GM21381 (cell line): ENCODE measurements around the gene TNFRSF11A.

Source experiments
- ATAC-seq: cut with Tn5 transposase; IDR thresholded peaks from one replicate; pipeline ENCODE4 v1.9.1; 2021; ENCODE audit warnings: mild to moderate bottlenecking, moderate library complexity; ENCODE audit not compliant: unreplicated experiment

TNFRSF11A gene

GRCh38 chr18:62407660-62408059 is 82.5 kb downstream of the TNFRSF11A start:
- ATAC-seq = no peak

GRCh38 chr18:62409821-62410220 is 84.7 kb downstream of the TNFRSF11A start:
- no peak for ATAC-seq

GRCh38 chr18:62412231-62412979 is 87.3 kb downstream of the TNFRSF11A start:
- no peak for ATAC-seq

- no peak for ATAC-seq
These were observed 88.1 kb downstream of the TNFRSF11A start for GRCh38 chr18:62413206-62413605.

GRCh38 chr18:62418258-62418657 is 93.1 kb downstream of the TNFRSF11A start:
- ATAC-seq = no peak

- ATAC-seq = peak; percentile 6
These were observed 95.0 kb downstream of the TNFRSF11A start for GRCh38 chr18:62420151-62420512.

- peak; percentile 88 for ATAC-seq
These were observed 95.6 kb downstream of the TNFRSF11A start for GRCh38 chr18:62420513-62421209.

GRCh38 chr18:62425465-62426190 is 100.5 kb downstream of the TNFRSF11A start:
- ATAC-seq = no peak

GRCh38 chr18:62426191-62426488 is 101.0 kb downstream of the TNFRSF11A start:
- no peak for ATAC-seq

GRCh38 chr18:62432176-62432575 is 107.1 kb downstream of the TNFRSF11A start:
- no peak for ATAC-seq

GRCh38 chr18:62434798-62435197 is 109.7 kb downstream of the TNFRSF11A start:
- ATAC-seq = no peak

GRCh38 chr18:62435435-62436031 is 110.4 kb downstream of the TNFRSF11A start:
- no peak for ATAC-seq

GRCh38 chr18:62436636-62437234 is 111.6 kb downstream of the TNFRSF11A start:
- ATAC-seq = no peak

GRCh38 chr18:62437235-62438017 is 112.3 kb downstream of the TNFRSF11A start:
- ATAC-seq = no peak

- no peak for ATAC-seq
These were observed 112.9 kb downstream of the TNFRSF11A start for GRCh38 chr18:62438018-62438329.

- ATAC-seq = no peak
These were observed 113.3 kb downstream of the TNFRSF11A start for GRCh38 chr18:62438402-62438801.

GRCh38 chr18:62438866-62439265 is 113.8 kb downstream of the TNFRSF11A start:
- no peak for ATAC-seq
